PC-3 (cell line): Measurements from ENCODE around the gene GREB1L. TPM values are rescaled to one million over a fixed set of nuclear protein-coding genes. Genes with fewer than 3 reads are reported as not detected.

ENCODE experiments used
- ATAC-seq: fragments of 200-7000 bp; cut with Tn5 transposase; 2 replicates; pipeline ENCODE4 v1.9.1; 2020; ENCODE audit warnings: mild to moderate bottlenecking, moderate library complexity
- BruUV-seq: library from RNA; stranded (reverse); fragments of 400-500 nt; replicated peaks from 2 replicates; lab custom pipeline; 2021; lab: Mats Ljungman, UMichigan
- CTCF ChIA-PET: fragments of 300-600 bp; sonication (Branson Sonifier 250); formaldehyde crosslinking; loops from one replicate; lab custom pipeline; 2022; ENCODE audit warnings: antibody characterized with exemption; lab: Charles Lee
- POLR2A ChIA-PET: fragments of 300-600 bp; sonication (Branson Sonifier 250); formaldehyde crosslinking; loops from one replicate; lab custom pipeline; 2022; ENCODE audit warnings: antibody characterized with exemption; ENCODE audit not compliant: unreplicated experiment; lab: Charles Lee
- DNase-seq: peaks from one replicate; pipeline ENCODE4 v3.0.0-alpha.2; 2015
- H2AFZ ChIP-seq: fragments of 300-600 bp; sonication (generic); 2 replicates; pipeline ENCODE4 v1.6.0; 2016; ENCODE audit warnings: antibody characterized with exemption, low read length
- H3F3A ChIP-seq: fragments of 300-600 bp; sonication (generic); one replicate; pipeline ENCODE4 v1.6.0; 2017; ENCODE audit warnings: antibody characterized with exemption, low read length, control low read depth, mild to moderate bottlenecking; ENCODE audit not compliant: unreplicated experiment
- H3K27ac ChIP-seq: fragments of 300-600 bp; sonication (generic); 2 replicates; pipeline ENCODE4 v1.5.1; 2016; ENCODE audit warnings: mild to moderate bottlenecking, low read length
- H3K27me3 ChIP-seq: fragments of 300-600 bp; sonication (generic); 2 replicates; pipeline ENCODE4 v1.6.1; 2016; ENCODE audit warnings: low read length, mixed read lengths
- H3K36me3 ChIP-seq: fragments of 300-600 bp; sonication (generic); 2 replicates; pipeline ENCODE4 v1.6.1; 2016; ENCODE audit warnings: low read depth, mixed run types, low read length, mixed read lengths
- H3K4me1 ChIP-seq: fragments of 300-600 bp; sonication (generic); 2 replicates; pipeline ENCODE4 v1.5.1; 2016; ENCODE audit warnings: low read length; ENCODE audit not compliant: insufficient read depth
- H3K4me2 ChIP-seq: fragments of 300-600 bp; sonication (generic); 2 replicates; pipeline ENCODE4 v1.6.0; 2016; ENCODE audit warnings: low read length
- H3K4me3 ChIP-seq: fragments of 300-600 bp; sonication (generic); 2 replicates; pipeline ENCODE4 v1.5.1; 2016; ENCODE audit warnings: mild to moderate bottlenecking, low read length, mixed read lengths
- H3K79me2 ChIP-seq: fragments of 300-600 bp; sonication (generic); 2 replicates; pipeline ENCODE4 v1.6.1; 2017; ENCODE audit warnings: low read length, mixed read lengths
- H3K9ac ChIP-seq: fragments of 300-600 bp; sonication (generic); 2 replicates; pipeline ENCODE4 v1.6.0; 2016; ENCODE audit warnings: mild to moderate bottlenecking, low read length
- H3K9me2 ChIP-seq: fragments of 300-600 bp; sonication (generic); replicated peaks from 2 replicates; pipeline ENCODE4 v1.6.1; 2016; ENCODE audit warnings: mixed run types, low read length, mixed read lengths
- H3K9me3 ChIP-seq: fragments of 300-600 bp; sonication (generic); 2 replicates; pipeline ENCODE4 v1.6.1; 2016; ENCODE audit warnings: low read length, mixed read lengths
- H4K20me1 ChIP-seq: fragments of 300-600 bp; sonication (generic); 2 replicates; pipeline ENCODE4 v1.6.1; 2016; ENCODE audit warnings: low read length, mixed read lengths
- EZH2 ChIP-seq: fragments of 300-600 bp; sonication (generic); IDR thresholded peaks from one replicate; pipeline ENCODE4 v1.6.1; 2017; ENCODE audit warnings: antibody characterized with exemption, mild to moderate bottlenecking, low read length; ENCODE audit not compliant: unreplicated experiment
- EZH2phosphoT487 ChIP-seq: fragments of 300-600 bp; sonication (generic); IDR thresholded peaks from 2 replicates; pipeline ENCODE4 v1.6.1; 2018; ENCODE audit warnings: mild to moderate bottlenecking, antibody characterized with exemption, low read length, borderline replicate concordance
- intact Hi-C: fragments of 100-400 bp; cut with micrococcal nuclease; formaldehyde crosslinking; loops from 2 replicates; pipeline ENCODE4 v1.9.0; 2023
- total RNA-seq: library from RNA; depleted of rRNA; stranded (reverse); fragments of >200 nt; gene quantifications from 2 replicates; pipeline ENCODE4 v1.2.3, GENCODE V29; 2014
- TF ChIP-seq, protein P1 (sequence below): fragments of 300-600 bp; sonication (generic); conservative IDR thresholded peaks from 2 replicates; pipeline ENCODE4 v1.5.1; 2017; ENCODE audit warnings: antibody characterized with exemption, low read depth, mild to moderate bottlenecking, low read length

The GREB1L gene
- total RNA-seq, 1 experiment from 2014 or later: 10.3 TPM

DNA sequence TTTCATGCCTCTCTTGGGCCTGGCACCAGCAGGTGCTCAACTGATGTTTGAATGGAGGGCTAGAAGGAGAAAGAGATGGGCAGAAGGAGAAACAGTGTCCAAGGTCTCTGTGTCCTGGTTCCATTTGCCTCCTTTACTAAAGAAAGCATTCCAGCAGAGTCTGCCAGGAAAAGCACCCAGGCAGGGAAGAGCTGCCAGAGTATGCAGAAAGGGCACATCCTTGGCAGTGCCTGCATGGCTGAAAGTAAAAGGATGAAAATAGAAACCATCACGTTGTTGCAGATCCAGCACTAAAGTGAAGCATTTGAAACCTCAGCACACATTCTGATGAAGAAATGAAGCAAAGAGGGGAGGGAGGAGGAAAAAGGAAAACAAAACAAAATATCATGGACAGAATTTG lies 216.3 kb downstream of the GREB1L start:
- H2AFZ ChIP-seq: no peak overlapping the region
- TF ChIP-seq EZH2phosphoT487 (no peak), EZH2 (no peak)
- TF ChIP-seq, protein P1, sequence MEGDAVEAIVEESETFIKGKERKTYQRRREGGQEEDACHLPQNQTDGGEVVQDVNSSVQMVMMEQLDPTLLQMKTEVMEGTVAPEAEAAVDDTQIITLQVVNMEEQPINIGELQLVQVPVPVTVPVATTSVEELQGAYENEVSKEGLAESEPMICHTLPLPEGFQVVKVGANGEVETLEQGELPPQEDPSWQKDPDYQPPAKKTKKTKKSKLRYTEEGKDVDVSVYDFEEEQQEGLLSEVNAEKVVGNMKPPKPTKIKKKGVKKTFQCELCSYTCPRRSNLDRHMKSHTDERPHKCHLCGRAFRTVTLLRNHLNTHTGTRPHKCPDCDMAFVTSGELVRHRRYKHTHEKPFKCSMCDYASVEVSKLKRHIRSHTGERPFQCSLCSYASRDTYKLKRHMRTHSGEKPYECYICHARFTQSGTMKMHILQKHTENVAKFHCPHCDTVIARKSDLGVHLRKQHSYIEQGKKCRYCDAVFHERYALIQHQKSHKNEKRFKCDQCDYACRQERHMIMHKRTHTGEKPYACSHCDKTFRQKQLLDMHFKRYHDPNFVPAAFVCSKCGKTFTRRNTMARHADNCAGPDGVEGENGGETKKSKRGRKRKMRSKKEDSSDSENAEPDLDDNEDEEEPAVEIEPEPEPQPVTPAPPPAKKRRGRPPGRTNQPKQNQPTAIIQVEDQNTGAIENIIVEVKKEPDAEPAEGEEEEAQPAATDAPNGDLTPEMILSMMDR: no peak
- no peak overlapping the region for H3K27ac ChIP-seq
- H3K4me1 ChIP-seq: peaks cover 10% of the 10 kb centered on the region
- POLR2A ChIA-PET: interaction anchor here (0.7 kb wide), 1 partner anchor 1231 kb away, joined by 34 read pairs; no protein-coding TSS in a partner anchor
- H3K79me2 ChIP-seq: no peaks in the 10 kb centered on the region
- H3F3A ChIP-seq: no peaks in the 10 kb centered on the region
- H3K4me2 ChIP-seq: no peak overlapping the region
- no peaks in the 10 kb centered on the region for H4K20me1 ChIP-seq
- intact Hi-C loops: loop anchor here (10.0 kb wide), 1 partner anchor 494 kb away; no protein-coding TSS in a partner anchor
- no peak overlapping the region for H3K9ac ChIP-seq
- ATAC-seq: no peak
- CTCF ChIA-PET: no interaction called here
- H3K9me3 ChIP-seq: no peaks in the 10 kb centered on the region
- no peaks in the 10 kb centered on the region for H3K27me3 ChIP-seq
- H3K4me3 ChIP-seq: no peak overlapping the region
- no peaks in the 10 kb centered on the region for H3K36me3 ChIP-seq
- DNase-seq: no peak
- BruUV-seq: no TSS peak
- H3K9me2 ChIP-seq: no peaks in the 10 kb centered on the region

DNA sequence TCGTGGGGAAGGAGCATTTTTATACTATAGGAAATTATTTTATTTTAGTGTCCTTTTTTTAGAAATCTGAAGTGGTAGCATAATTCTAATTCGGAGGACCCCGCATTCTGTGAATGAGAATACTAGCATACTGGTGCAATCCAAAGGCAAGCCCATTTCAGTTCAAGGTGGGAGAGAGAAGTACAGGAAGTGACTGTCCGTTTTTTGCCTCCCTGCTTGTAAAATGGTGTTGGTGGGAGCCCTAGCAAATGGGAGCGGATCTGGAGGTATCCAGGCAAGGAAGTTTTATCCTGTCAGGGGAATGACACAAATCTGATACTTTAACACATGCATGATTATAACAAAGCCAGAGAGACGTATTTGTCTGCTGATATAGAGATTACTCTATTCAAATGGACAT lies 216.8 kb downstream of the GREB1L start:
- no TSS peak for BruUV-seq
- H3K27ac ChIP-seq: no peak overlapping the region
- H3F3A ChIP-seq: no peaks in the 10 kb centered on the region
- H2AFZ ChIP-seq: no peak overlapping the region
- CTCF ChIA-PET: no interaction called here
- peaks cover 8% of the 10 kb centered on the region for H3K4me1 ChIP-seq
- H3K79me2 ChIP-seq: no peaks in the 10 kb centered on the region
- intact Hi-C loops: loop anchor here (10.0 kb wide), 1 partner anchor 494 kb away; no protein-coding TSS in a partner anchor
- H3K9ac ChIP-seq: no peak overlapping the region
- no peaks in the 10 kb centered on the region for H4K20me1 ChIP-seq
- TF ChIP-seq EZH2 (no peak), EZH2phosphoT487 (no peak)
- TF ChIP-seq, protein P1: no peak
- no peak overlapping the region for H3K4me2 ChIP-seq
- no peak for DNase-seq
- POLR2A ChIA-PET: interaction anchor here (0.6 kb wide), 1 partner anchor 1766 kb away, joined by 5 read pairs; no protein-coding TSS in a partner anchor
- H3K9me3 ChIP-seq: no peaks in the 10 kb centered on the region
- ATAC-seq: no peak
- H3K27me3 ChIP-seq: no peaks in the 10 kb centered on the region
- no peaks in the 10 kb centered on the region for H3K36me3 ChIP-seq
- no peak overlapping the region for H3K4me3 ChIP-seq
- H3K9me2 ChIP-seq: no peaks in the 10 kb centered on the region

DNA sequence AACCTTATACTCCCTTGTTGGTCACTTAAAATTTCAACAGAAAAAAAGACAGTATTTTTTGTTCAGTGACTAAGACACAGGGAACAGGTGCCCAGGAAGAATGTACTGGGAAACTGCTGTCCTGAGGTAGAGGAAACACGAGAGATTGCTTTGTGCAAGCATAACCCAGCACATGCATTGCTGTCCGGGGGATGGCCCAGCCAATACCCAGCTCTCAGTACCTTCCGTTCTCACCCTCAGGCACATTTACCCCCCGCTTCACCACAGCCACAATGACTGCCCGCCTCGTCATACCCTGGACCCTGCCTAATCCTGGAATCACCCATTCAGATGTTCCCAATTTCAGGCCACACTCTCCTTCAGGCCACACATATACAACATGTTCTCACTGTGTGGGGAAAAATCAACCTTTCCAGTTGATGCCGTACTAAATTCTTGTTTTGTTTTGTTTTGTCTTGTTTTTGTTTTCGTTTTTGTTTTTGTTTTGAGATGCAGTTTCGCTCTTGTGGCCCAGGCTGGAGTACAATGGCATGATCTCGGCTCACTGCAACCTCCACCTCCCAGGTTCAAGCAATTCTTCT lies 217.8 kb downstream of the GREB1L start:
- Histone ChIP-seq H3K9me2 (no peaks in the 10 kb centered on the region), H2AFZ (no peak overlapping the region), H3K36me3 (no peaks in the 10 kb centered on the region), H3K9me3 (no peaks in the 10 kb centered on the region), H3K27ac (no peak overlapping the region), H3K4me2 (no peak overlapping the region), H3K79me2 (no peaks in the 10 kb centered on the region), H3K9ac (no peak overlapping the region), H3K4me1 (peaks cover 8% of the 10 kb centered on the region), H3K4me3 (no peak overlapping the region), H3K27me3 (no peaks in the 10 kb centered on the region), H4K20me1 (no peaks in the 10 kb centered on the region), H3F3A (no peaks in the 10 kb centered on the region)
- no TSS peak for BruUV-seq
- ChIA-PET POLR2A (no interaction called here), CTCF (no interaction called here)
- TF ChIP-seq EZH2phosphoT487 (no peak), EZH2 (no peak)
- TF ChIP-seq, protein P1: no peak
- intact Hi-C loops: loop anchor here (10.0 kb wide), 1 partner anchor 495 kb away; no protein-coding TSS in a partner anchor
- ATAC-seq (no peak), DNase-seq (no peak)
